ENCODE data around the gene HSD17B13. TPM values are rescaled to one million over a fixed set of nuclear protein-coding genes. Genes with fewer than 3 reads are reported as not detected.
"Not testable (repeated sequence)": the region's sequence is repeated elsewhere in the genome, so short reads cannot be mapped to it uniquely, and the experiment has no call there.

Gene HSD17B13
- total RNA-seq, 1 experiment from 2014 or later = not detected

DNA sequence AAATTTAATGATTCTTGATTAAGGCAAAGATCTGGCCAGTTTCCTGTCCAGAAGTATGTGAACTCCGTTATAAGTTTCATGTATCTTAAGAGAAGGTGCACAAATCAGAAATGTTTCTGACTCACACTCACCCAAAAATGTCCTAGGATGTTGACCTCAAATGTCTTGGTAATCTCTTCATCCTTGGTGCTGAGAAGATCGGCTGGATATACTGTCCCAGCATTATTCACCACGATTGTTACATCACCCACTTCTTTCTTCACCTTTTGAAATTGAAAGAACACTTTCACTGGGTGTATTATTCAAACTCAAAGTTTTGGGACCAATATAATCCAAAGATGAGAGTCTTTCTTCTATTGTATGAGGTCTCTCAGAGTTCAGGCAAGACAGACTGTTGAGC, 5.7 kb downstream of the HSD17B13 start:
- peak; percentile 13 for DNase-seq (ENCODE audit: low read depth)

DNA sequence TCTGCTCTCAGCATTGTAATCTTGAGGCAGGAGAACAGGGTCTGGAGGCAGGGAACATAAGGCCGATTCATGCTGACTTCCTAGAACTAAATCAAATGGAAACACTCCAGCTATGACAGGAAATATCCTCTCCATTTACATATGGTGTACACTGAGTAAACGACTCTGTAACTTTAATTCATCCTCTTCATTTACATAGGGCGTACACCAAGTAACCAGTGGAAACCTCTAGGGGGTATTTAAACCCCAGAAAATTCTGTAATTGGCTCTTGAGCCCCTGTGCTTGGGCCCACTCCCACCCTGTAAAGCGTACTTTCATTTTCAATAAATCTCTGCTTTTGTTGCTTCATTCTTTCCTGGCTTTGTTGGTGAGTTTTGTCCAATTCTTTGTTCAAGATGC, 7.7 kb downstream of the HSD17B13 start:
- not testable (repeated sequence) for DNase-seq (ENCODE audit: low read depth)

DNA sequence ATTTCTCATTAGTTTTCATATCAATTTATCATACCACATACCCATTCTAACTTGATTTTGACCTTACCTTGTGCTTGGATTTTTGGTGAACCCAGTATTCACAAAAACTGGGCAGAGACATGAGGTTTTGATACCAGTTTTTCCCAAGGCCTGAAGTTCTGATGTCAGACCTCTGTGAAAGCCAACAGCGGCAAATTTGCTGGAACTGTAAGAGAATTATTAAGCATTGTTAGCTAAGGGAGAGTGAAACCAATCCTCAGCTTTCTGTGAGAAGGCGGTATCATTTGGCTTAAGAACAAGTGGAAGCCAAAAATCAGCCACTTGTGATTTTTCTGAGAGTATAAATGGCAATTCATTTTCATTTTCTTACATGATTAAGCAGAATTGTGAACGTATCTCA, 8.9 kb downstream of the HSD17B13 start:
- no peak for DNase-seq (ENCODE audit: low read depth)

DNA sequence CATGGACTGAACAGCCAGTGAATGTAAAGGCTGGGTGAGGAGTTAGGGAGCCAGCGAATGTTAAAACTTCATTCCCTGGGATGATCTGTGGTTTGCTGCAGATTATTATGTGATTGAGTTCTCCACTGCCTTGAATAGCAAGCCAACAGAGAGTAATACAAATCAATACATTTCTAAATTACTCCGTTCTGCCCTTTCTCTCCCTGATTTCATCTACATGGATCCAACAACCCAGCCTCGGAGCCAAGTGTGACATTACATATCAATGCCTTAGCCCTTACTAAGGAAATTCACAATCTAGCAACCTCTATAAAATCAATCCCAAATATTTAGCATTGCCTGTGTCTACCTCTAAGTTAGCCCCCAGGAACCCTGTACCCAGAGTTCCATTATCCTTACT, 11.0 kb downstream of the HSD17B13 start:
- DNase-seq (ENCODE audit: low read depth) = no peak

DNA sequence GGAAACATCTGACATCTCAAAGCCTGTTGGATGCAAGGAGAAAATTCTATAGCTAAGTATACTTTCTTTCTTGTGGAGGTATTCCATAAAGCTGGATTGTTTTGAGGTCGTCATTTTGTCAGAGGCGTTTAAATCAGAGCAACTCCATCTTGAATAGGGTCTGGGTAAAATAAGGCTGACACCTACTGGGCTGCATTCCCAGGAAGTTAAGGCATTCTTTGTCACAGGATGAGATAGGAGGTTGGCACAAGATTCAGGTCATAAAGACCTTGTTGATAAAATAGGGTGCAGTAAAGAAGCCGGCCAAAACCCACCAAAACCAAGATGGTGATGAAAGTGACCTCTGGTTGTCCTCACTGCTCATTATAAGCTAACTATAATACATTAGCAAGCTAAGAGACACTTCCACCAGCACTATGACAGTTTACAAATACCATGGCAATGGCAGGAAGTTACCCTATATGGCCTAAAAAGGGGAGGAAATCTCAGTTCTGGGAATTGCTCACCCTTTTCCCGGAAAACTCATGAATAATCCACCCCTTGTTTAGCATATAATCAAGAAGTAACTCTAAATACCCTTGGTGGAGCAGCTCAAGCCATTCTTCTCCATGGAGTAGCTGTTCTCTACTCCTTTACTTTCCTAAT, 11.9 kb downstream of the HSD17B13 start:
- DNase-seq (ENCODE audit: low read depth) = no peak

DNA sequence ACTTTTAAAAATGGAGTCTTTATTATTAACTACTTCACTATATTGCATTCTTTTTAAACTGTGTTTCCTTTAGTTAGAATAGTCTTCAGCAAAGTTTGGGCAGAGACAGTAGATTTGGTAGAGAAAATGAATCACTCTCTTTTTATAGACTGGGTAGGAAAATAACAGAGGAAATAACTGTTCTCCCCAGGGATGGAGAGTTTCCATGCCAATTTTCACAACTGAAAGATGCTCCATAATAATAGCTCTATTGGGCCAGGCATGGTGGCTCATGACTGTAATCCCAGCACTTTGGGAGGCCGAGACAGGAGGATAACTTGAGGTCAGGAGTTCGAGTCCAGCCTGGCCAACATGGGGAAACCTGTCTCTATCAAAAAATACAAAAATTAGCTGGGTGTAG, 13.1 kb downstream of the HSD17B13 start:
- peak; percentile 71 for DNase-seq (ENCODE audit: low read depth)

DNA sequence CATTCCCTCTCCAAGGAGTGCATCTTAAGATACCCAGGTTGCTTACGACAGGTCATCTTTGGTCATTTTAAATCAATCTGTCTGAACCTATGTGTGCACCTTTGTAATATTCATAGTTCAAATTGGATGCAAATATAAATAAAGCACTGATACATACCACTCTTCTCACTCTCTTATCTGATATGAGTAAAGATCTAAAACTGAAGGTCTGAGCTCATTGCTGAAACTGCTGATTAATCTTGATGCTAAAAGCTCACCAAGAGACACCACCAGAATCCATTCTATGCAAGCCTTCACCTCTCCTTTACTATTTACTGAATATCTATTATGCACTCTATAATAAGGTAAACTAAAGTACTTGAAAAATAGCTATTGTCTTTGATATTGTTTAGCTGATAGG, 16.6 kb downstream of the HSD17B13 start:
- DNase-seq (ENCODE audit: low read depth) = no peak

DNA sequence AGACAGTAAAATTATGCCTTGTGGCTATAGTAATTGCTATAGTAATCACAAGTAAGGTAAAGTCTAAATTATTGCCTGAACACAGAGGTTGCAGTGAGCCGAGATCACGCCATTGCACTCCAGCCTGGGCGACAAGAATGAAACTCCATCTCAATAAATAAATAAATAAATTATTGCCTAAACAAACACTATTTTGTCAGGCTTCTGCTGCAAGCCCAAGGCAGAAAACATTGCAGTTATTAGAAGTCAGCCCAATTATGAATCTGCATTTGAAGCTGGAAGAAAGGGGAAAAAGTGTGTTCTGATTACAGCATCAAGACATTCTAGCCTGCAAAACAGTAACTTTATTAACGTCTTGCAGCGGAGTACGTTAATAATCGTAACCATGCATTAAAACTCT, 17.1 kb downstream of the HSD17B13 start:
- no peak for DNase-seq (ENCODE audit: low read depth)

DNA sequence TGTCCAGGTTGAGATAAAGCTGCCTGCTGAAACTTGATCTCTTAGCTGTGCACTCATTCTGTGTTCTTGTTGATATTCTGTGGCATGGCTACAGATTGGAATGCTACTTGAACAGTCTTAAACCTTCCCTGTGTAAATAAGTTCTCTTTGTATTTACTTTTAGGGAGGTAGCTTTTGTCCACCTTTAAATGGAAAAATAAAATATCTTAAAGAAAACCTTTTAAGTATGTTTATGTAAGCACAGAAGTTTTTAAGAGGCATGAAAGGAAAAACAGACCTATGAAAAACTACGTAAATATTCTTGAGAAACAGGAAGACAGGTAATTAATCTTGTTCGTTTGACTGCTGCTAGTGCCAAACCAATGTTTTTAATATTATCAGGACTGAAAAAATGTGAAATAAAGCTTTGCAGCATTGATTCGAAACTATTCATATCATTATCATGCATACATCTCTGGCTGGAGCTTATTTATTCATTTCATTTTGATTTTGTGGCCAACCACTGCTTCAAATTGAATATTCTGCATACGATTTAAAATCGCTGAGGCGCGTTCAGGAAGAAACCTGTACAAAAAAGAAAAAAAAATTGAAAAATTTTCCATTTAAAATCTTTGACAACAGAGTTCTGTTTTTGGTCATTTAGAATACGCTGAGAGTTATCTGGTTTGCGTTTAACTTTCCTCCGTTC, 17.8 kb downstream of the HSD17B13 start:
- peak; percentile 5 for DNase-seq (ENCODE audit: low read depth)

DNA sequence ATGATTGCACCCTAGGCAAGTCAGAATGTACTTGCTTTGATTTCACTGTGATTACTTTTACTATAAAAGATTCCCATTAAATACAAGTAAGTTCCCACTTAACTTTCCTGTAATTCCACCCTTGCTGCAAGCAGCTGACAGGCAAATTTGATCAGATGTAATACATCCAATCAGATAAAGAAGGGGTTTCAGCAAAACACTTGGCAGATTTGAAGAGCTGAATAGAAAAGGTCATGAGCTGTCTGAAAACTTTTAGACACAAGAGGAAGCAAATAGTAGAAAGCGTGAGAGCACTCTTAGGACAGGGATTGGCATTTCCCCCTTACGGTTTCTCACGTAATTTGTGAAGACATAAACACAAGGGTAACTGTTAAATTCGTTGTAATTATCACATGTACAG, 22.8 kb downstream of the HSD17B13 start:
- no peak for DNase-seq (ENCODE audit: low read depth)

DNA sequence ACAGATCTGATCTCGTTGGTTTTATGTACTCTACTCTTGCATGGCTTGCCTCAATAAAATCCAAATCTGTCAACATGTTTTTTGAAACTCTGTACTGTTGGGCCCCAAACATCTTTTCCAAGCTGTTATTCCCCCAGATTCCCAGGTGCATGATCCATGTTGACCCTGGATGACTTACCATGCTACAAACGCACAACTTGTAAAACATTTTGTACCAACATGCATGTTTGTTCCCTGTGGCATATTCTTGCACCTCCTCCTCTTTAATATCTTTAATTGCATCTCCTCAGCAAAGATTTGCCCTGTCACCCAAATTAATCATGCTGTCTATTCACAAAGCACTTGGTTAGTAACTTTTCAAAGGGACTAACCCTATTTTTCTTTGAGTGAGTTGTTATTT, 24.3 kb downstream of the HSD17B13 start:
- no peak for DNase-seq (ENCODE audit: low read depth)

DNA sequence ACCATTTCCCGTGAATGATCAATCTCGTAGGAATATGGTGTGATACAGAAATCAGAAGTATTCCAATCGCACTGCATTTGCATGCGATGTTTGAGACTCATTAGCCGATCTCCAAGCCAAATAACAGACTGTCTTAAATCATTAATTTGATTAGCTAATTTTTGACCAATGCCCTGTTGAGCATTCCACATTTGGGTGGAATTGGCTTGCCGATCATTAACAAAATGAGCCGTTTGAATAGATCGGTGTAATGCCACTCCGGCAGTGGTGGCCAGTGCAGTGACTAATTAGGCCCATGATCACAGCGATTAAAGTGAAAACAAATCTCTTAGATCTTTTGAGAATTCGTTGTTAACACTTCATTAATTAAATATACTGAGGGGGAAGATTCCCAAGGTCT, 27.8 kb downstream of the HSD17B13 start:
- not testable (repeated sequence) for DNase-seq (ENCODE audit: low read depth)

DNA sequence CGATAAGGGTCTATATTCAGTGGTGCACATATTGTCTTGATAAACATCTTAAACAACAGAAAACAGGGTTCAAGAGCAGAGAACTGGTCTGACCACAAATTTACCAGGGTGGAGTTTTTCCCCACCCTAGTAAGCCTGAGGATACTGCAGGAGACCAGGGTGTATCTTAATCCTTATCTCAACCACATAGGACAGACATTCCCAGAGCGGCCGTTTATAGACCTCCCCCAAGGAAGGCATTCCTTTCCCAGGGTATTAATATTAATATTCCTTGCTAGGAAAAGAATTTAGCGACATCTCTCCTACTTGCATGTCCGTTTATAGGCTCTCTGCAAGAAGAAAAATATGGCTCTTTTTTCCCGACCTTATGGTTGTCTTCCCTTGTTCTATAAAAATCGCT, 28.8 kb downstream of the HSD17B13 start:
- DNase-seq (ENCODE audit: low read depth) = not testable (repeated sequence)

DNA sequence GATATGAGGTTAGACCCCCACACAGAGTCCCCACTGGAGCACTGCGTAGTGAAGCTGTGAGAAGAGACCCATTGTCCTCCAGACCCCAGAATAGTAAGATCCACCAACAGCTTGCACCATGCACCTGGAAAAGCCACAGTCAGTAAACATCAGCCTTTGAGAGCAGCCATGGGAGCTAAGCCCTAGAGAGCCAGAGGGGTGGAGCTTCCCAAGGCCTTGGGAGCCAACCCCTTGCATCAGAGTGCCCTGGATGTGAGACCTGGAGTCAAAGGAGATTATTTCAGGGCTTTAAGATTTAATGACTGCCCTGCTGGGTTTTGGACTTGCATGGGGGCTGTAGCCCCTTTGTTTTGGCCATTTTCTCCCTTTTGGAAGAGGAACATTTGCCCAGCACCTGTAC, 35.7 kb downstream of the HSD17B13 start:
- DNase-seq (ENCODE audit: low read depth) = no peak

DNA sequence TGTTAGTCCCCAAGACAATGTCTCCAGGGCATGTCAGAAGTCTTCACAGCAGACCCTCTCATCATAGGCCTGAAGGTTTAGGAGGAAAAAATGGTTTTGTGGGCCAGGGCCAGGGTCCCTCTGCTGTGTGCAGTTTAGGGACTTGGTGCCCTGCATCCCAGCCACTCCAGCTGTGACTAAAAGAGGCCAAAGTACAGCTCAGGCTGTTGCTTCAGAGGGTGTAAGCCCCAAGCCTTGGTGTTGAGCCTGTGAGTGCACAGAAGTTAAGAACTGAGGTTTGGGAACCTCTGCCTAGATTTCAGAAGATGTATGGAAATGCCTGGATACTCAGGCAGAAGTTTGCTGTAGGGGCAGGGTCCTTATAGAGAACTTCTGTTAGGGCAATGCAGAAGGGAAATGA, 38.4 kb downstream of the HSD17B13 start:
- not testable (repeated sequence) for DNase-seq (ENCODE audit: low read depth)

DNA sequence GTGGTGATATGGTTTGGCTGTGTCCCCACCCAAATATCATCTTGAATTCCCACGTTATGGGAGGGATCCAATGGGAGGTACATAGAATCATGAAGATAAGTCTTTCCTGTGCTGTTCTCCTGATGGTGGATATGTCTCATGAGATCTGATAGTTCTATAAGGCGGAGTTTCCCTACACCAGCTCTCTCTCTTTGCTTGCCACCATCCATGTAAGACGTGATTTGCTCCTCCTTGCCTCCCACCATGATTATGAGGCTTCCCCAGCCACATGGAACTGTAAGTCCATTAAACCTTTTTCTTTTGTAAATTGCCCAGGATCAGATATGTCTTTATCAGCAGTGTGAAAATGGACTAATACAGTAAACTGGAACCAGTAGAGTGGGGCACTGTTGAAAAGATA, 39.5 kb downstream of the HSD17B13 start:
- no peak for DNase-seq (ENCODE audit: low read depth)

DNA sequence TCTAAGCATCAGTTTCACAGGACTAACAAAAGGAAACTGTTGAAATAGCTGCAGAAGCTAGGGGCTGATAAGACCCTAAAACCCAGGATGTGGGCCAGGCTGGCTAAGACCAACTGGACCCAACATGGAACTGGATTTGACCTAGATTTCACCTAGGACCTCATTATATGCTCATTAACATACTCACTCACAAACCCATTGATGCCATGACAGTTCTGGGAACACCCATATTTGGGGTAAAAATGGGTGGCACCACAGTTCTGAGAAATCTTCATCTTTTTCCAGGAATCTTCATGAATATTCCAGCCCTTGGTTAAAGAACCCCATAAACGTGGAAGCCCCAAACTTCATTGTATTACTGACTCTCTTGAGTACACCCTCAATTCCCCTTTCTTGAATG, 41.1 kb downstream of the HSD17B13 start:
- no peak for DNase-seq (ENCODE audit: low read depth)

DNA sequence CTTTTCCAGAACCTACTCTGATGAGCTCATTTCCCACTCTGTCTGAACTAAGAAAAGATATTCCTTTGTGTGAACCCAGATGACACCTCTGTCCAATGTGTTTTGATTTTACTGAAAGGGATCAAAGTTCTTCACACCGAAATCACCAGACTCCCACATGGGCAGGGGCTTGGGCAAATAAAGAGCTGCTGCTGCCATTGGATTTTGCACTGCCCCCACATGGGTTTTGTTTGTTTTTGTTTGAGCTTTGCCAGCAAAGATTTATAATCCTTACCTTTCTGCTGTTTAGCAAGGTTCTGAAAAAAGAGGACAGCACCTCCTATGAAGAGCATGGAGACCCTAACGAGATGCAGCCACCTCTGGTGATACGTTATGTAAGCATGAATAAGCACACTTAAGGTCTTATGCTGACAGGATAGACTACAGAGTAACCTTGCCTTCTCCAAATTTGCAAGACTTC, 44.3 kb downstream of the HSD17B13 start:
- DNase-seq (ENCODE audit: low read depth) = no peak

DNA sequence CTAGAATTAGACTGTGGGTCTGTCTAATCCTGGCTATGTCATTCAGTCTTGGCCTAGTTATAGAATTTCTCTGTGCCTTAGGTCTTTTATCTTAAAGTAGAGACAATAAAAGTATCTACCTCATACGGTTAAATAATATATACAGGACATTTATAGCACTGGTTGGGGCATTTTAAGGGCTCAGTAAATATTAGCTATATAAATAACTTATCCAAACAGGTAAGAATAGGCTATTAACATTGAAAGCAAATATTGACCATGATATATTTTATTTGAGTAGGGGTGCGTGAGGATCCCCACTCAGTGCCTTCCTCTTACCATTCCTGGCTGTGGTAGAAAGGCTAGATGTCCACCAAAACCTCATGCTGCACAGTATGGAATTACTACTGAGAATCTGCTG, 47.4 kb downstream of the HSD17B13 start:
- DNase-seq (ENCODE audit: low read depth) = no peak

DNA sequence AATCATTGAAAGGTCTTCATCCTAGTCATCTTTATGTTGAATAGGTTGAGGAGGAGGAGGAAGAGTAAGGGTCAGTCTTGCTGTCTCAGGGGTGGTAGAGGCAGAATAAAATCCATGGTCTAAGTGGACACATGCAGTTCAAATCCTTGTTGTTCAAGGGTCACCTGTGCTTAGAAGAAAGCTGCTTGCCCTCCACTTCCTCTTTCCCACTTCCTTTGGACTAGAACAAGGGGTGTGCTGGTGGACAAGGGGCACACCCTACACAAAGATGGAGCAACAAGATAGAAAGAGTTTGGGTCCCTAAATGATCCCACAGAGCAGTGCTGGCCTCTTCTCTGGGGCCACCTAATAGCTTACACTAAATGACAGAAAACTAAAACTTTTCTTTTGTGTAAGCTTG, 47.9 kb downstream of the HSD17B13 start:
- no peak for DNase-seq (ENCODE audit: low read depth)

DNA sequence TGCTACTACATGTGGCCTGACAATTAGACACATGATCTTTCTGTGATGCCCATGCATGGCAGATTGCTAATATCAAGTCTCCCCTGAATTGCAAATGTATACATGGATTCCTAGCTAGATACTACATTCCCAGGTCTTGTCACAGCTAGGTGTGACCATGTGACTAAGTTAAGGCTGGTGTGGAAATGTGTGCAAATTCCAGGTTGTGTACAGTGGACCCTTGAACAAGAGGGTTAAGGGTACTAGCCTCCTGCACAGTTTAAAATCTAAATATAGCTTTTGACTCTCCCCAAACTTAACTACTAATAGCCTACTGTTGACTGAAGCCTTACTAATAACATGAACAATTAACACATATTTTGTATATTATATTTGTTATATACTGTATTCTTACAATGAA, 48.4 kb downstream of the HSD17B13 start:
- no peak for DNase-seq (ENCODE audit: low read depth)

DNA sequence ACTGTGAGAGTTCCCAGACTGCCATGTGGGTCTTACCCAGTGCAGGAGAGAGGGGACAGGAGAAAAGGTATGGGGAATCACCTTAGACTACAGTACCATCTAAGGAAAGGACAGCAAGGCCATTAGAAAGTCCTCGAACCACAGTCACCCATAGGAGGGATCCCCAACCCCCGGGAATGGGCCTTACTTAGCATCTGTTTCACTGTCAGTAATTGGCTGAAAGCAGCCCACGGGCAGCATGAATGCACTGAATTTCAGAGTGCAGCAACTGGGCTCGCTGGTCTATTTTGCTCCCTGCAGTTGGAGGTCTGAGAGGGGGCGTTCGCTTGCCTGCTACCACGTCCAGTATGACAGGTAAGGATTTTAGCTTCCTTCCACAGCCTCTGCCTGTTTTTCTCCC, 51.9 kb downstream of the HSD17B13 start:
- DNase-seq (ENCODE audit: low read depth) = no peak

DNA sequence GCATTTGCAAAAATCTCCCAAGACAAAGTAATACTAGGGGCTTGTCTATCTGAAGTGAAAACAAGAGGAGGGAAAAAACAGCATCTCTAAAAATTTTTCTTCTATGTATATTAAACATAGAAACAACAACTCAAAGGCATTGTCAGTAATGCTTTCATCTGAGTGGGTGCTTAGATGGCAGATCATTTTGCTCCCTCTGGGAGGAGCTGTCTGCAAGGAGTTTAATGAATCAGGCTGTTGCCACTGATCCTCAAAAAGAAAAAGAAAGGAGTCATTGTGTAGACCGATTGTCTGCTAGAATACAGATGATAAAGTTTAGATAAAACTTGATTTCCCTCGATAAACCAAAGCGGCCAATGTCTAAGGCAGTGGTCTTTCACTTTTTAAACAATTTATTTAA, 52.5 kb downstream of the HSD17B13 start:
- DNase-seq (ENCODE audit: low read depth) = peak; percentile 52

DNA sequence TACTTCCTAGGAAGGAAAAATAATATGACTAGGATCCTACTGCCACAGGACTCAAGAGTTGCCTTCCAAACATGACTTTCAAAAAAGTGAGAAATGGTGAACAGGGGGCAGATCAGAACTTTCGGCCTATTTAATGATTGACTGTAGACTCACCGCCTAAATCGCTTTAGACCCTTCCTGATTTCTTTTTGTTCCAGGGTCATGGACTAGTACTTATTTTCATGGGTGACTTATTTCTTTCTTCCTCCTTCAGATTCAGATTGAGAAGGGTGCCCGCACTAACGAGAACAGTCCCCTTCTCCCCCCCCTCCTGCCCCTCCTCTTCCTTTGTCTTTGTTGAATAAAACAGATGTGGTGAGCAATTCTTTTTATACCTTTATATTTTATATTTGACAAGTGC, 54.3 kb downstream of the HSD17B13 start:
- no peak for DNase-seq (ENCODE audit: low read depth)

Measured in LHCN-M2 (cell line).